Activated naive CD8-positive, alpha-beta T cell (primary cell): ENCODE data around the gene CMPK1.

ENCODE experiments used
- H3K27ac Mint-ChIP-seq: one replicate; pipeline ENCODE4 v1.8.0; 2021; ENCODE audit warnings: mixed read lengths
- H3K27me3 Mint-ChIP-seq: one replicate; pipeline ENCODE4 v1.8.0; 2021; ENCODE audit warnings: mixed read lengths
- H3K36me3 Mint-ChIP-seq: one replicate; pipeline ENCODE4 v1.8.0; 2021; ENCODE audit warnings: mixed read lengths
- H3K4me1 Mint-ChIP-seq: one replicate; pipeline ENCODE4 v1.8.0; 2021; ENCODE audit warnings: low read depth, mixed read lengths
- H3K4me3 Mint-ChIP-seq: one replicate; pipeline ENCODE4 v1.8.0; 2021; ENCODE audit warnings: mild to moderate bottlenecking, mixed read lengths
- H3K9me3 Mint-ChIP-seq: one replicate; pipeline ENCODE4 v1.8.0; 2021; ENCODE audit warnings: low read depth, mixed read lengths

CMPK1 gene

GRCh38 chr1:47367651-47368050, 34.1 kb downstream of the CMPK1 start:
- H3K4me1 Mint-ChIP-seq = peaks cover 10% of the 10 kb centered on the region
- no peak overlapping the region for H3K4me3 Mint-ChIP-seq
- no peaks in the 10 kb centered on the region for H3K27me3 Mint-ChIP-seq
- H3K9me3 Mint-ChIP-seq = no peaks in the 10 kb centered on the region
- H3K27ac Mint-ChIP-seq = no peak overlapping the region
- H3K36me3 Mint-ChIP-seq = peaks cover 7% of the 10 kb centered on the region

- no peak overlapping the region for H3K4me3 Mint-ChIP-seq
- H3K9me3 Mint-ChIP-seq = no peaks in the 10 kb centered on the region
- H3K36me3 Mint-ChIP-seq = peaks cover 7% of the 10 kb centered on the region
- H3K27ac Mint-ChIP-seq = no peak overlapping the region
- H3K27me3 Mint-ChIP-seq = no peaks in the 10 kb centered on the region
- H3K4me1 Mint-ChIP-seq = peaks cover 1% of the 10 kb centered on the region
Measured at GRCh38 chr1:47371016-47371517, 37.5 kb downstream of the CMPK1 start.

GRCh38 chr1:47374501-47374900, 40.9 kb downstream of the CMPK1 start:
- Mint-ChIP-seq H3K36me3 (peaks cover 11% of the 10 kb centered on the region), H3K4me1 (no peaks in the 10 kb centered on the region), H3K27ac (no peak overlapping the region), H3K4me3 (no peak overlapping the region), H3K9me3 (no peaks in the 10 kb centered on the region), H3K27me3 (no peaks in the 10 kb centered on the region)

DNA sequence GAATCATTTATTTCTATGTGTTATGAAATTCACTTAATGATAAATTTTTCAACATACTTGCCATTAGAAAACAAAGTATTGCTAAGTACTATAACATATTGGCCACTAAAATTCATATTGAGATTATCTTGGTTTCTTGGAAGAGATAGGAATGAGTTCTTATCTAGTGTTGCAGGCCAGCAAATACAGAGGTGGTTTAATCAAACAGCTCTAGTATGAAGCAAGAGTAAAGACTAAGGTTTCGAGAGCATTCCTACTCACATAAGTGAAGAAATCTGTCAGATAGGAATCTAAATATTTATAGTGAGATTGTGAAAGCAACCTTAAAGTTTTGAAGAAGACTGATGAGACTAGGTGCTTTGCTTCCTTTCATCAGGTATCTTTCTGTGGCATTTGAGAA, 44.6 kb downstream of the CMPK1 start:
- no peaks in the 10 kb centered on the region for H3K27me3 Mint-ChIP-seq
- no peak overlapping the region for H3K4me3 Mint-ChIP-seq
- no peaks in the 10 kb centered on the region for H3K4me1 Mint-ChIP-seq
- peaks cover 8% of the 10 kb centered on the region for H3K36me3 Mint-ChIP-seq
- no peak overlapping the region for H3K27ac Mint-ChIP-seq
- H3K9me3 Mint-ChIP-seq = no peaks in the 10 kb centered on the region

GRCh38 chr1:47380699-47381098, 47.1 kb downstream of the CMPK1 start:
- H3K4me1 Mint-ChIP-seq = no peaks in the 10 kb centered on the region
- no peaks in the 10 kb centered on the region for H3K27me3 Mint-ChIP-seq
- H3K27ac Mint-ChIP-seq = no peak overlapping the region
- H3K36me3 Mint-ChIP-seq = peaks cover 8% of the 10 kb centered on the region
- H3K9me3 Mint-ChIP-seq = no peaks in the 10 kb centered on the region
- no peak overlapping the region for H3K4me3 Mint-ChIP-seq

DNA sequence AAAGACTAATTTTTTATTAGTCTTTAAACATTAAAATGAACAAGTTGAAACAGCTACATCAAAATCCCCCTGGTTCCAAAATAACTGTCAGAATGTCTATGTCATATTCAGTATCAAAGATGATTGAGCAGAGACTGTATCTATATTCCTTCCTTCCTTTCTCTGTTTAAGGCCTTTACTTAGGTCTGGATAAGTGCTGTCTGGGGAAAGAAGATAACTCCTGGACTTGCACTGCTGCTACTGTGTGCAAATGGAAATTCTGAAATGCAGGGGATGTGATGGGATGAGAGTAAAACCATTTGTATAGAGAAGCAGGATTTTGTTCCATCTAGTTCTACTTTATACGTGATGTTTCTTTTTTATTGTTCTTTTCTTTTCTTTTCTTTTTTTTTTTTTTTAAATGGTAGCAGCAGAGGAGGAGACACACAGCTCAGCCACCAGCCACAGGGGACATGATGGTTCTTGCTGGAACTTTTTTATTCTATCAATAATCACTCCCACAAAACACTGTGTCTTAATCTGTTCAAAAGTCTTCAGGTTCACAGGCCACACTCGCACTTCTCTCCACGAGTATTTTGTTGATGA, 48.9 kb downstream of the CMPK1 start:
- H3K9me3 Mint-ChIP-seq = no peaks in the 10 kb centered on the region
- no peaks in the 10 kb centered on the region for H3K4me1 Mint-ChIP-seq
- H3K4me3 Mint-ChIP-seq = no peak overlapping the region
- H3K36me3 Mint-ChIP-seq = peaks cover 8% of the 10 kb centered on the region
- no peaks in the 10 kb centered on the region for H3K27me3 Mint-ChIP-seq
- H3K27ac Mint-ChIP-seq = no peak overlapping the region

DNA sequence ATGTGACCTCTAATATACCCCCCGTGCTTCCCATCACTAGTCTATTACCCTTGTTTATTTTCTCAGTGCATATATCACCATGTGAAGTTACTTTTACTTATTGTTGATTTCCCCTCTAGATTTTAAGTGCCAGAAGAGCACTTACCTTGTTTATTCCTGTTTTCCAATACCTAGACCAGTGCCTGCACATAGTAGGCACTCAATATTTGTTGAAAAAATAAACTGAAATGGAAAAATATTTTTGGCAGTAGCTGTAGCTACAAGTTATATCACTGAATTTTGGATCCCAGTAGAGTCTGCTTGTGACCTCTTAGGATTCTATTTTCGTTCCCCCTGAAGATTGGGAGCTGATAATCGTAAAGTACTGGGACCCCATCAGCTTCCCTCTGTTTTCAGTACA, 50.5 kb downstream of the CMPK1 start:
- Mint-ChIP-seq H3K27ac (no peak overlapping the region), H3K4me3 (no peak overlapping the region), H3K9me3 (no peaks in the 10 kb centered on the region), H3K27me3 (no peaks in the 10 kb centered on the region), H3K4me1 (no peaks in the 10 kb centered on the region), H3K36me3 (peaks cover 5% of the 10 kb centered on the region)

GRCh38 chr1:47385020-47385419, 51.4 kb downstream of the CMPK1 start:
- no peaks in the 10 kb centered on the region for H3K9me3 Mint-ChIP-seq
- H3K27ac Mint-ChIP-seq = no peak overlapping the region
- H3K36me3 Mint-ChIP-seq = peaks cover 2% of the 10 kb centered on the region
- H3K4me1 Mint-ChIP-seq = no peaks in the 10 kb centered on the region
- no peak overlapping the region for H3K4me3 Mint-ChIP-seq
- no peaks in the 10 kb centered on the region for H3K27me3 Mint-ChIP-seq

- no peaks in the 10 kb centered on the region for H3K27me3 Mint-ChIP-seq
- no peak overlapping the region for H3K4me3 Mint-ChIP-seq
- no peak overlapping the region for H3K27ac Mint-ChIP-seq
- peaks cover 2% of the 10 kb centered on the region for H3K36me3 Mint-ChIP-seq
- H3K9me3 Mint-ChIP-seq = no peaks in the 10 kb centered on the region
- H3K4me1 Mint-ChIP-seq = no peaks in the 10 kb centered on the region
Measured at GRCh38 chr1:47386268-47386667, 52.7 kb downstream of the CMPK1 start.

- no peaks in the 10 kb centered on the region for H3K9me3 Mint-ChIP-seq
- H3K36me3 Mint-ChIP-seq = no peaks in the 10 kb centered on the region
- H3K4me1 Mint-ChIP-seq = no peaks in the 10 kb centered on the region
- H3K27me3 Mint-ChIP-seq = peaks cover 2% of the 10 kb centered on the region
- no peak overlapping the region for H3K4me3 Mint-ChIP-seq
- H3K27ac Mint-ChIP-seq = no peak overlapping the region
Measured at GRCh38 chr1:47388030-47388890, 54.7 kb downstream of the CMPK1 start.

GRCh38 chr1:47388891-47389238, 55.3 kb downstream of the CMPK1 start:
- Mint-ChIP-seq H3K9me3 (no peaks in the 10 kb centered on the region), H3K4me3 (no peak overlapping the region), H3K4me1 (no peaks in the 10 kb centered on the region), H3K36me3 (no peaks in the 10 kb centered on the region), H3K27ac (no peak overlapping the region), H3K27me3 (peaks cover 2% of the 10 kb centered on the region)

DNA sequence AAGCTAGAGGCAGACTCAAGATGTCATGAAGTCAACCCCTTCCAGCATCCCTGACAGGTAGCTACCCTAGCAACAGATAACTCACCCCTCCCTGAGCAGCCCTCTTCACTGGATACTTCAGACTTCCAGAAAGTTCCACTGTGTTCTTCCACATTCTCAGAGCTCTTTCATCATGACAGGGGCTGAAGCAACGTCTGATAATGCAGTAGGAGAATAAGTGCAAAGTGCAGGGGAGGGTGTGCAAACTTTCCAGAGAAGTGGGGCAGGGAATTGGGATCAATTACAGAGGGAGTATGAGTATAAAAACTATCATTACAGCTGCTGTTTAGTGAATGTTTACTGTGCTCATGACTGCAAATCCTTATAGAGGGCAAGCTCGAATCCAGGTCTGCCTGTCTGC, 56.1 kb downstream of the CMPK1 start:
- H3K27me3 Mint-ChIP-seq = peaks cover 2% of the 10 kb centered on the region
- H3K27ac Mint-ChIP-seq = no peak overlapping the region
- no peak overlapping the region for H3K4me3 Mint-ChIP-seq
- no peaks in the 10 kb centered on the region for H3K9me3 Mint-ChIP-seq
- H3K4me1 Mint-ChIP-seq = no peaks in the 10 kb centered on the region
- H3K36me3 Mint-ChIP-seq = no peaks in the 10 kb centered on the region

- Mint-ChIP-seq H3K27ac (no peak overlapping the region), H3K36me3 (no peaks in the 10 kb centered on the region), H3K27me3 (peaks cover 2% of the 10 kb centered on the region), H3K4me1 (no peaks in the 10 kb centered on the region), H3K9me3 (no peaks in the 10 kb centered on the region), H3K4me3 (no peak overlapping the region)
Measured at GRCh38 chr1:47390843-47391242, 57.3 kb downstream of the CMPK1 start.

DNA sequence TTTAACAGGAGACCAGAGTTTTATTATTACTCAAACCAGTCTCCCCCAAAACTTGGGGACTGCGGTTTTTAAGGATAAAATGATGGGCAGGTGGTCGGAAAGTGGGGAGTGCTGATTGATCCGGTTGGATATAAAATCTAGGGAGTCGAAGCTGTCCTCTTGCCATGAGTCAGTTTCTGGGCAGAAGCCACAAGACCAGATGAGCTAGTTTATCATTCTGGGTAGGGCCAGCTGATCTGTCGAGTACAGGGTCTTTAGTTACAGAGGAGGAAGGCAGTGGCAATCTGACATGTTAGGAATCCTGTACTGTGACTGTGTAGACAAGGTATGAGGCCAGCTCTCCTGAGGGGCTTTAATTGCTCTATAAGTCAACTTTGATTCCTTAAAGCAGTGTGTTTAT, 59.6 kb downstream of the CMPK1 start:
- H3K4me1 Mint-ChIP-seq = no peaks in the 10 kb centered on the region
- no peak overlapping the region for H3K27ac Mint-ChIP-seq
- H3K4me3 Mint-ChIP-seq = no peak overlapping the region
- H3K36me3 Mint-ChIP-seq = no peaks in the 10 kb centered on the region
- H3K9me3 Mint-ChIP-seq = no peaks in the 10 kb centered on the region
- peaks cover 6% of the 10 kb centered on the region for H3K27me3 Mint-ChIP-seq

- Mint-ChIP-seq H3K27me3 (peaks cover 11% of the 10 kb centered on the region), H3K27ac (no peak overlapping the region), H3K4me1 (no peaks in the 10 kb centered on the region), H3K9me3 (no peaks in the 10 kb centered on the region), H3K4me3 (no peak overlapping the region), H3K36me3 (no peaks in the 10 kb centered on the region)
Measured at GRCh38 chr1:47395433-47395832, 61.8 kb downstream of the CMPK1 start.
